ENCODE measurements around the gene FCGR3B. TPM values are rescaled to one million over a fixed set of nuclear protein-coding genes. Genes with fewer than 3 reads are reported as not detected.
"Not testable (repeated sequence)": the region's sequence is repeated elsewhere in the genome, so short reads cannot be mapped to it uniquely, and the experiment has no call there.

FCGR3B gene
- polyA plus RNA-seq, 1 donor from 2014 or later, result 0.18 TPM

GRCh38 chr1:161594269-161594984, 36.5 kb downstream of the FCGR3B start:
- not testable (repeated sequence) for H3K9me3 Mint-ChIP-seq, H3K4me3 Mint-ChIP-seq, H3K27me3 Mint-ChIP-seq, H3K36me3 Mint-ChIP-seq, H3K27ac Mint-ChIP-seq, H3K4me1 Mint-ChIP-seq

DNA sequence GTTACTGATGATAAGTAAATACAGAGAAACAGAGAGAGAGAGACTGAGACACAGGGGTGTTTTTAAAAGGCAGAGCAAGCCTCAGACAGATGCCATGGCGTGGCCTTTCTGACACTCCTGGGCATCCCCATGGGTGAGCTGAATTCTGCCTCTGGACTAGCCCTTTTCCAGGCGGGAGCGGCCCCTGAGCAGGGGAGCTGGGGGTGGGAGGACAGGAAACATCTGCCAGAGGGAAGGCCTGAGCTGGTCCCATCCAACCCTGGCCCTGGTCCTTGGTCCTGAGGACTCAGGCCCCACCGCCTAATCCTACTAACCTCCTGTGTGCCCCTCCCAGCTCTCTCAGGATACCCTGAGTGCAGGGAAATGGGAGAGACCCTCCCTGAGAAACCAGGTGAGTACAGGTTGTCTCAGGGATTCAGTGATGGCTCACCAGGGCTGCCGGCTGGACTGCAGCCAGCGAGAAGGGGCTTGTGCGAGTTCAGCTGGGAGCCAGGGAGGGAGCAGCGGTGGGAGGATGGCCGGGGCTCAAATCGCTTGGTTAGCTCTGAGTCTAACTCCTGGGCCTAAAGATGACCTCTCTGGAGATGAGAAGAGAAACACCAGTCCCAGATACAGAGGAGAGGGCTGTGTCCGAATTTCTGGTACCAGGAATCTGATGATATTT, 37.8 kb downstream of the FCGR3B start:
- H3K36me3 Mint-ChIP-seq, H3K4me1 Mint-ChIP-seq, H3K27me3 Mint-ChIP-seq, H3K27ac Mint-ChIP-seq, H3K9me3 Mint-ChIP-seq, H3K4me3 Mint-ChIP-seq: not testable (repeated sequence)

DNA sequence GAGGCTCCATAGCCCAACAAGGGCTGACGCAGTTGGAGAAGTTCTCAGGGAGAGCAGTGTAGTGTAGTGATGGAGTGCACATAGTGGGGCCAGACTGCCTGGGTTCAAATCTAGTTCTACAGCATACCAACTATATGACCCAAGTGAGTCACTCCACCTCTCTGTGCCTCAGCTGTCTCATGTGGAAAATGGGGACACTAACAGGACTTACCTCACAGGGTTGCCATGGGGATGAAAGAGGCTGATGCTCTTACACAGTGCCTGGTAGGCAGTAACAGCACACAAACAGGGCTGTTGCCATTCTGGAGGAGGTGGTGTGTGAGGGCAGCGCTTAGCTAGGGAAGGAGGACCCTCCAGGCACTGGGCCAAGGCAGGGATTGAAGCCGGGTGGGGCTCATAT, 38.4 kb downstream of the FCGR3B start:
- not testable (repeated sequence) for H3K4me1 Mint-ChIP-seq, H3K9me3 Mint-ChIP-seq, H3K36me3 Mint-ChIP-seq, H3K27me3 Mint-ChIP-seq, H3K4me3 Mint-ChIP-seq
- H3K27ac Mint-ChIP-seq, result peak overlapping the region in 1 of 3 donors; percentile 76

DNA sequence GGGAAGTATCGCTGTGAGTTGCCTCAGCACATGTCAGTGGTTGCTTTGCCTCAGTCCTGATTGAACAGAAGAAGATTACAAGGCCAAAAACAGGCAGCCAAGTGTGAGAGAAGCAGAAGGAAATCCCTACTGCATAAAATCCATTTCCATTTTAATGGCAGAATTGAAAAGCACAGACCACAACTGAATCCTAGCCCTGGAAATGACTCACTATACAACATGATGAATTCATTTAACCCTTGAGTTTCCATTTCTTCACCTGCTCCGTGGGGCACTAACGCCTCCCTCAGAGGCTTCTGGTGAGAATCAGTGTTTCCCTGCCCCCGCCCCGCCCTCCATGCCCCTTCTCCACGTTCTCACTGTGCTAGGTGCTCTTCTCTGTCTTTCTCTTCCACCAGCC, 41.1 kb downstream of the FCGR3B start:
- not testable (repeated sequence) for H3K27ac Mint-ChIP-seq, H3K4me1 Mint-ChIP-seq, H3K9me3 Mint-ChIP-seq, H3K36me3 Mint-ChIP-seq, H3K27me3 Mint-ChIP-seq, H3K4me3 Mint-ChIP-seq

- H3K27me3 Mint-ChIP-seq, H3K27ac Mint-ChIP-seq, H3K4me3 Mint-ChIP-seq, H3K4me1 Mint-ChIP-seq, H3K9me3 Mint-ChIP-seq, H3K36me3 Mint-ChIP-seq: not testable (repeated sequence)
Measured at GRCh38 chr1:161589365-161589764, 41.6 kb downstream of the FCGR3B start.

GRCh38 chr1:161588596-161588995, 42.4 kb downstream of the FCGR3B start:
- H3K27ac Mint-ChIP-seq, H3K4me1 Mint-ChIP-seq: not testable (repeated sequence)

GRCh38 chr1:161582882-161583281, 48.1 kb downstream of the FCGR3B start:
- not testable (repeated sequence) for H3K27me3 Mint-ChIP-seq, H3K9me3 Mint-ChIP-seq, H3K27ac Mint-ChIP-seq, H3K36me3 Mint-ChIP-seq, H3K4me3 Mint-ChIP-seq, H3K4me1 Mint-ChIP-seq

More at GRCh38 chr1:161588596-161588995, 42.4 kb downstream of the FCGR3B start:
- H3K27me3 Mint-ChIP-seq, H3K4me3 Mint-ChIP-seq, H3K36me3 Mint-ChIP-seq, H3K9me3 Mint-ChIP-seq: not testable (repeated sequence)

GRCh38 chr1:161580879-161581537, 50.0 kb downstream of the FCGR3B start:
- H3K4me1 Mint-ChIP-seq, H3K27me3 Mint-ChIP-seq, H3K4me3 Mint-ChIP-seq, H3K9me3 Mint-ChIP-seq, H3K27ac Mint-ChIP-seq, H3K36me3 Mint-ChIP-seq: not testable (repeated sequence)

DNA sequence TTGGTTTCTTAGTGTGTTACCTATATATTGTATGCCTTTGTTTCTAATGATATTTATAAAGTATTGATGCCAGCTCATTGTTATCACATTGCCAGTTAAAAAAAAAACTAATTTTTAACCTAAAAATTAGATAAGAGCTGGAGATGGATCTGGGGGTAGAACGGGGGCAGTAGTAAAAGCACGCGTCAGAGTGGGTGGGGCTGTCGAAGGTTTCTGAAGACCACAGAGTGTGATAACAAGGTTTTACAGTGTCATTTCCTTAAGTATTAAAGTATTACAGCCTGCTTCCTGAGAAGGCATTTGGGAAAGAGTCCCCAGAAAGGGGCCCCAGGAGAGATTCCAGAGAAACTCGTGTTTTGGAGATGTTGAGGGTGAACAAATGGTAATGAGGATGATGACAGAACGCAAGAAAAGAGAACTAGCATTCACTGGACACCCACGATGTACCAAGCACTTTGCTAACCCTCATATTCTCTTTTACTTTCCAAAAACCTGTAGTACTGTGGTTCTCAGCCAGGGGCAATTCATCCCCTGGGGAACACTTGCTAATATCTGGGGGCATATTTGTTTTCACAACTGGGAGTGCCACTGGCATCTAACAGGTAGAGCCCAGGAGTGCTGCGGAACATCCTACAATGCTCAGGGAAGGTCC, 51.0 kb downstream of the FCGR3B start:
- not testable (repeated sequence) for H3K27me3 Mint-ChIP-seq, H3K36me3 Mint-ChIP-seq, H3K4me3 Mint-ChIP-seq, H3K27ac Mint-ChIP-seq, H3K4me1 Mint-ChIP-seq, H3K9me3 Mint-ChIP-seq

DNA sequence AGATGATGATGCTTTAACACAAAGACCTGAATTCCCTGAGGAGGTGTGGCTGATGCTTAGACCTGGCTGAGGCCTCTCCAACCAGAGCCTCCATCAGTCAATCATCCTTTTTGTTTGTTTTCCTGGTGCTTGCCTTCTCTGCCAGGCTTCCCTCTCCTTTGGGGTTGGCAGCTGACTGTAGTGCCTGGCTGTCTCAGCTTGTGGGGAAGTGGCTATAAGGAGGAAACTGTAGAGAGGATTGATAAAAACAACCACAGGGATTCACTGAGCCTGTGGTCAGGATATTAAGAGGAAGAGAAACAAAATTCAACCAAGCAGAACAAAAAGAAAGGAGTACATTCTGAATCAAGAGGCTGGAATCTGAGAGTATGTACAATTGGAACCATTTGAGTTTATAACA, 54.3 kb downstream of the FCGR3B start:
- not testable (repeated sequence) for H3K36me3 Mint-ChIP-seq, H3K4me3 Mint-ChIP-seq, H3K27me3 Mint-ChIP-seq, H3K9me3 Mint-ChIP-seq, H3K4me1 Mint-ChIP-seq, H3K27ac Mint-ChIP-seq

Other genes starting within 250 kb of the FCGR3B start
- gene FCGR2A, start 125.7 kb downstream of the FCGR3B start, polyA plus RNA-seq, result 1.3 TPM
- gene HSPA6, start 106.6 kb downstream of the FCGR3B start, polyA plus RNA-seq, result 0.80 TPM
- 4.4 TPM for gene FCGR3A, start 81.4 kb downstream of the FCGR3B start, polyA plus RNA-seq
- 235 TPM for gene FCGR2B, start 32.0 kb upstream of the FCGR3B start, polyA plus RNA-seq
- gene FCRLA, start 76.1 kb upstream of the FCGR3B start, polyA plus RNA-seq, result 445 TPM
- gene FCRLB, start 90.4 kb upstream of the FCGR3B start, polyA plus RNA-seq, result 11.1 TPM
- 47.3 TPM for gene DUSP12, start 118.6 kb upstream of the FCGR3B start, polyA plus RNA-seq
- gene ATF6, start 135.1 kb upstream of the FCGR3B start, polyA plus RNA-seq, result 14.3 TPM